Mucosa of descending colon (tissue), 3 donors: ENCODE data around the gene FAM120C. TPM values are rescaled to one million over a fixed set of nuclear protein-coding genes. Genes with fewer than 3 reads are reported as not detected.

Source experiments
- ATAC-seq: fragments of 200-7000 bp; cut with Tn5 transposase; one replicate; pipeline ENCODE4 v1.9.1; 2020; ENCODE audit warnings: mild to moderate bottlenecking, moderate library complexity
- DNase-seq, 3 donors: peaks; one replicate each; pipeline ENCODE4 v3.0.0-alpha.2; 2020
- H3K36me3 ChIP-seq: fragments of 200-600 bp; one replicate; pipeline ENCODE4 v1.8.0; 2021; ENCODE audit warnings: low read depth, mild to moderate bottlenecking
- H3K4me1 ChIP-seq: fragments of 200-600 bp; one replicate; pipeline ENCODE4 v1.8.0; 2021; ENCODE audit warnings: low read depth, mild to moderate bottlenecking
- H3K4me3 ChIP-seq: fragments of 200-600 bp; one replicate; pipeline ENCODE4 v1.8.0; 2021; ENCODE audit warnings: mild to moderate bottlenecking
- H3K9me3 ChIP-seq: fragments of 200-600 bp; one replicate; pipeline ENCODE4 v1.8.0; 2021; ENCODE audit warnings: mild to moderate bottlenecking
- CTCF ChIP-seq: fragments of 200-600 bp; IDR thresholded peaks from one replicate; pipeline ENCODE4 v1.8.0; 2022; ENCODE audit warnings: antibody characterized with exemption, mild to moderate bottlenecking
- intact Hi-C, 2 donors: fragments of 100-400 bp; cut with DNase I in 1 of 2; cut with micrococcal nuclease in 1 of 2; formaldehyde crosslinking; loops; one replicate each; pipeline versions ENCODE4 v1.11.0 to v1.11.1; 2022; cut with DNase I, micrococcal nuclease
- long read RNA-seq, 2 donors: library from polyadenylated mRNA; unstranded; transcript quantifications; one replicate each; pipeline ENCODE4 v2.0.0, GENCODE V29; 2019 to 2021
- total RNA-seq, 3 donors: library from RNA; stranded (reverse); fragmentation: NEBNext Ultra II Directional in 2 of 3; extraction: Animal tissue kit (Norgen Biotek cat#: 25700) in 2 of 3; gene quantifications; one replicate each; pipeline versions ENCODE4 v1.2.1 to v1.2.4, GENCODE V29; 2021 to 2023
- donor health status: DM: no; HTN: no; CAD: no; lungs with moderate emphysema.
- donor health status: DM: no; HTN: no; CAD: no.
- donor health status: DM: no; HTN: yes; CAD: no.

Gene FAM120C
- 1 to 10 TPM; 3.7 to 9.4 (median 5.0) TPM for total RNA-seq
- long read RNA-seq, donor 1, partial matches to known transcripts, result 0 of 3 reads
- long read RNA-seq, donor 1, other reads (novel, unspliced or antisense), result 2 of 3 reads
- long read RNA-seq, donor 2, partial matches to known transcripts, result 0 of 1 reads
- long read RNA-seq, donor 2, other reads (novel, unspliced or antisense), result 1 of 1 reads

- no peak for TF ChIP-seq CTCF
- intact Hi-C loops, result no loop called here
- peak within 1 kb of the TSS; percentile 50 for H3K4me3 ChIP-seq
- peaks cover 3% of the 10 kb centered on the region for H3K4me1 ChIP-seq
- peak; percentile 87 for ATAC-seq
- no peaks in the 10 kb centered on the region for H3K36me3 ChIP-seq
- H3K9me3 ChIP-seq, result no peaks in the 10 kb centered on the region
- peak; percentile 62 to 78 (median 69) for DNase-seq
These were observed at the start of gene FAM120C for GRCh38 chrX:54182864-54183613. FAM120C (minus strand) TSS chrX:54183254; CDS start chrX:54183198, 56 bp downstream.

GRCh38 chrX:54230435-54231148 lies 47.5 kb upstream of the FAM120C start:
- Histone ChIP-seq H3K4me1 (no peaks in the 10 kb centered on the region), H3K4me3 (no peak overlapping the region), H3K36me3 (no peaks in the 10 kb centered on the region), H3K9me3 (no peaks in the 10 kb centered on the region)
- no peak for DNase-seq
- no peak for TF ChIP-seq CTCF
- no peak for ATAC-seq
- intact Hi-C loops, result no loop called here

GRCh38 chrX:54223581-54223980 lies 40.5 kb upstream of the FAM120C start:
- intact Hi-C loops, result no loop called here
- Histone ChIP-seq H3K4me3 (no peak overlapping the region), H3K9me3 (no peaks in the 10 kb centered on the region), H3K36me3 (no peaks in the 10 kb centered on the region), H3K4me1 (no peaks in the 10 kb centered on the region)
- TF ChIP-seq CTCF, result no peak
- DNase-seq, result no peak
- ATAC-seq, result no peak

- intact Hi-C loops, result no loop called here
- Histone ChIP-seq H3K36me3 (no peaks in the 10 kb centered on the region), H3K4me1 (no peaks in the 10 kb centered on the region), H3K4me3 (no peak overlapping the region), H3K9me3 (no peaks in the 10 kb centered on the region)
- no peak for TF ChIP-seq CTCF
- no peak for ATAC-seq
- no peak for DNase-seq
These were observed 30.5 kb upstream of the FAM120C start for GRCh38 chrX:54213603-54214002.

GRCh38 chrX:54208531-54208930 lies 25.5 kb upstream of the FAM120C start:
- H3K36me3 ChIP-seq, result no peaks in the 10 kb centered on the region
- no peaks in the 10 kb centered on the region for H3K9me3 ChIP-seq
- H3K4me1 ChIP-seq, result no peaks in the 10 kb centered on the region
- no peak overlapping the region for H3K4me3 ChIP-seq
- TF ChIP-seq CTCF, result no peak
- ATAC-seq (no peak), DNase-seq (no peak)
- intact Hi-C loops, result no loop called here
